PC-3 (cell line): ENCODE results near the gene RIMS4. TPM values are rescaled to one million over a fixed set of nuclear protein-coding genes. Genes with fewer than 3 reads are reported as not detected.

Source experiments
- ATAC-seq: fragments of 200-7000 bp; cut with Tn5 transposase; 2 replicates; pipeline ENCODE4 v1.9.1; 2020; ENCODE audit warnings: mild to moderate bottlenecking, moderate library complexity
- BruUV-seq: library from RNA; stranded (reverse); fragments of 400-500 nt; replicated peaks from 2 replicates; lab custom pipeline; 2021; lab: Mats Ljungman, UMichigan
- CTCF ChIA-PET: fragments of 300-600 bp; sonication (Branson Sonifier 250); formaldehyde crosslinking; loops from one replicate; lab custom pipeline; 2022; ENCODE audit warnings: antibody characterized with exemption; lab: Charles Lee
- POLR2A ChIA-PET: fragments of 300-600 bp; sonication (Branson Sonifier 250); formaldehyde crosslinking; loops from one replicate; lab custom pipeline; 2022; ENCODE audit warnings: antibody characterized with exemption; ENCODE audit not compliant: unreplicated experiment; lab: Charles Lee
- DNase-seq: peaks from one replicate; pipeline ENCODE4 v3.0.0-alpha.2; 2015
- H2AFZ ChIP-seq: fragments of 300-600 bp; sonication (generic); 2 replicates; pipeline ENCODE4 v1.6.0; 2016; ENCODE audit warnings: antibody characterized with exemption, low read length
- H3F3A ChIP-seq: fragments of 300-600 bp; sonication (generic); one replicate; pipeline ENCODE4 v1.6.0; 2017; ENCODE audit warnings: antibody characterized with exemption, low read length, control low read depth, mild to moderate bottlenecking; ENCODE audit not compliant: unreplicated experiment
- H3K27ac ChIP-seq: fragments of 300-600 bp; sonication (generic); 2 replicates; pipeline ENCODE4 v1.5.1; 2016; ENCODE audit warnings: mild to moderate bottlenecking, low read length
- H3K27me3 ChIP-seq: fragments of 300-600 bp; sonication (generic); 2 replicates; pipeline ENCODE4 v1.6.1; 2016; ENCODE audit warnings: low read length, mixed read lengths
- H3K36me3 ChIP-seq: fragments of 300-600 bp; sonication (generic); 2 replicates; pipeline ENCODE4 v1.6.1; 2016; ENCODE audit warnings: low read depth, mixed run types, low read length, mixed read lengths
- H3K4me1 ChIP-seq: fragments of 300-600 bp; sonication (generic); 2 replicates; pipeline ENCODE4 v1.5.1; 2016; ENCODE audit warnings: low read length; ENCODE audit not compliant: insufficient read depth
- H3K4me2 ChIP-seq: fragments of 300-600 bp; sonication (generic); 2 replicates; pipeline ENCODE4 v1.6.0; 2016; ENCODE audit warnings: low read length
- H3K4me3 ChIP-seq: fragments of 300-600 bp; sonication (generic); 2 replicates; pipeline ENCODE4 v1.5.1; 2016; ENCODE audit warnings: mild to moderate bottlenecking, low read length, mixed read lengths
- H3K79me2 ChIP-seq: fragments of 300-600 bp; sonication (generic); 2 replicates; pipeline ENCODE4 v1.6.1; 2017; ENCODE audit warnings: low read length, mixed read lengths
- H3K9ac ChIP-seq: fragments of 300-600 bp; sonication (generic); 2 replicates; pipeline ENCODE4 v1.6.0; 2016; ENCODE audit warnings: mild to moderate bottlenecking, low read length
- H3K9me2 ChIP-seq: fragments of 300-600 bp; sonication (generic); replicated peaks from 2 replicates; pipeline ENCODE4 v1.6.1; 2016; ENCODE audit warnings: mixed run types, low read length, mixed read lengths
- H3K9me3 ChIP-seq: fragments of 300-600 bp; sonication (generic); 2 replicates; pipeline ENCODE4 v1.6.1; 2016; ENCODE audit warnings: low read length, mixed read lengths
- H4K20me1 ChIP-seq: fragments of 300-600 bp; sonication (generic); 2 replicates; pipeline ENCODE4 v1.6.1; 2016; ENCODE audit warnings: low read length, mixed read lengths
- EZH2 ChIP-seq: fragments of 300-600 bp; sonication (generic); IDR thresholded peaks from one replicate; pipeline ENCODE4 v1.6.1; 2017; ENCODE audit warnings: antibody characterized with exemption, mild to moderate bottlenecking, low read length; ENCODE audit not compliant: unreplicated experiment
- EZH2phosphoT487 ChIP-seq: fragments of 300-600 bp; sonication (generic); IDR thresholded peaks from 2 replicates; pipeline ENCODE4 v1.6.1; 2018; ENCODE audit warnings: mild to moderate bottlenecking, antibody characterized with exemption, low read length, borderline replicate concordance
- intact Hi-C: fragments of 100-400 bp; cut with micrococcal nuclease; formaldehyde crosslinking; loops from 2 replicates; pipeline ENCODE4 v1.9.0; 2023
- total RNA-seq: library from RNA; depleted of rRNA; stranded (reverse); fragments of >200 nt; gene quantifications from 2 replicates; pipeline ENCODE4 v1.2.3, GENCODE V29; 2014
- TF ChIP-seq, protein P1 (sequence below): fragments of 300-600 bp; sonication (generic); conservative IDR thresholded peaks from 2 replicates; pipeline ENCODE4 v1.5.1; 2017; ENCODE audit warnings: antibody characterized with exemption, low read depth, mild to moderate bottlenecking, low read length

The RIMS4 gene
- total RNA-seq, 1 experiment from 2014 or later: 0.04 TPM

DNA sequence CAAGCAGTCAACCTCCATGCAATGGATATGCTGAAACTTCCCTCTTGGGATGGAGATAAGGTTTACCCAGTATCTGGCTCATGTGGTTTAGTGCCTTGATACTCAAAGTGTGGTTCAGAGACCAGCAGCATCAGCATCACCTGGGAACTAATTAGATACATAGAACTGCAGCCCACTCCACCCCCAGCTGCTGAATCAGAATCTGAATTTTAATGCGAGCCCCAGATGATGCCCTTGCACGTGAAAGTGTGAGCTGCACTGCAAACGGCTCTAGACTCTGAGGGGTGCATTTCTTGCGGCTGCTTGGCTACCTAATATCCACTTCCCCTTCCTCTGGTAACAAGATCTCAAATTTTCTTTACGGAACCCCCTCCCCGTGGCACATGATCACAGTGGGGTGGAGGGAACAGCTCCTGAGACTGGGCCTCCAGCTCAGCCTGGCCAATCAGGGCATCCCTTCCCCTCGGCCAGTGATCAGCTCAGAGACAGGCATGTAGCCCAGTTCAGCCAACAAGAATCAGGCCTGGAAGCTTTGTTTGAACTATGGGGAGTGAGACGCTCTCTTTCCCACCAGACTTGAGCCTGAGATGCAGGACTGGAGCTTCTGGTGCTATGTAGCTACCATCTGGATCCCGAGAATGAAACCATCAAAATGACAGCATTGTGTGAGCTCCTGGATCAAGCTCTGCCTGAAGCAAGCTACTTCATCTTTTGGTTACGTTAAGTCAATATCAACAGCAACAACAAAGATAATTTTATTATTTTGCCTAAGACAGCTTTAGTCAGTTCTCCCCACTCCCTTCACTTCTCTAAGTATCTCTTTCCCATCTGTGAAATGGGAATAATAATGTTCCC is 51.9 kb downstream of the RIMS4 start:
- no TSS peak for BruUV-seq
- H3K9me3 ChIP-seq: no peaks in the 10 kb centered on the region
- ATAC-seq: no peak

DNA sequence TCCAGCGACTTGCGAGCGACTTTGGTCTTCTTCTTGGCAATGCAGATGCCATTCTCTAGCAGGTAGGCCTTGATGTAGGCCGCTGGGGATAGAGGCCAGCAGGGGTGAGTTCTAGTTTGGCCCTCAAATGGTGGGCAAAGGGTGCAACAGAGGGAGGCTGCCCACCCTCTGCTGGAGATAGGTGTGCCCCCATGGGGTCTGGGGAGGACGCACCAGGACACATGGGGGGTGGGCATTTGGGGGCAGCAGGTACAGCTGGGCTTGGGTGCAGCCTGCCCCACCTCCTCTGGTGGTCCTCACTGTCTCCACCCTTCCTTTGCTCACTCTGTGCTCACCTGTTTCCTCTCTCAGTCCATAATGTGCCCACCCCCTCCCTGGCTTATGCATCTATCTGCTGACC is 53.4 kb downstream of the RIMS4 start:
- Histone ChIP-seq H4K20me1 (no peaks in the 10 kb centered on the region), H3K27me3 (peaks cover 23% of the 10 kb centered on the region), H3K79me2 (no peaks in the 10 kb centered on the region), H3F3A (no peaks in the 10 kb centered on the region), H3K9me2 (no peaks in the 10 kb centered on the region), H3K9ac (no peak overlapping the region), H3K36me3 (no peaks in the 10 kb centered on the region), H3K4me2 (no peak overlapping the region), H3K4me3 (no peak overlapping the region), H3K9me3 (no peaks in the 10 kb centered on the region), H2AFZ (no peak overlapping the region), H3K4me1 (no peaks in the 10 kb centered on the region), H3K27ac (no peak overlapping the region)
- TF ChIP-seq, protein P1, sequence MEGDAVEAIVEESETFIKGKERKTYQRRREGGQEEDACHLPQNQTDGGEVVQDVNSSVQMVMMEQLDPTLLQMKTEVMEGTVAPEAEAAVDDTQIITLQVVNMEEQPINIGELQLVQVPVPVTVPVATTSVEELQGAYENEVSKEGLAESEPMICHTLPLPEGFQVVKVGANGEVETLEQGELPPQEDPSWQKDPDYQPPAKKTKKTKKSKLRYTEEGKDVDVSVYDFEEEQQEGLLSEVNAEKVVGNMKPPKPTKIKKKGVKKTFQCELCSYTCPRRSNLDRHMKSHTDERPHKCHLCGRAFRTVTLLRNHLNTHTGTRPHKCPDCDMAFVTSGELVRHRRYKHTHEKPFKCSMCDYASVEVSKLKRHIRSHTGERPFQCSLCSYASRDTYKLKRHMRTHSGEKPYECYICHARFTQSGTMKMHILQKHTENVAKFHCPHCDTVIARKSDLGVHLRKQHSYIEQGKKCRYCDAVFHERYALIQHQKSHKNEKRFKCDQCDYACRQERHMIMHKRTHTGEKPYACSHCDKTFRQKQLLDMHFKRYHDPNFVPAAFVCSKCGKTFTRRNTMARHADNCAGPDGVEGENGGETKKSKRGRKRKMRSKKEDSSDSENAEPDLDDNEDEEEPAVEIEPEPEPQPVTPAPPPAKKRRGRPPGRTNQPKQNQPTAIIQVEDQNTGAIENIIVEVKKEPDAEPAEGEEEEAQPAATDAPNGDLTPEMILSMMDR: no peak
- no peak for TF ChIP-seq EZH2
- no peak for TF ChIP-seq EZH2phosphoT487
- ATAC-seq (no peak), DNase-seq (no peak)
- intact Hi-C loops: no loop called here
- ChIA-PET CTCF (no interaction called here), POLR2A (no interaction called here)
- BruUV-seq: no TSS peak

More for the DNA sequence above, 51.9 kb downstream of the RIMS4 start:
- Histone ChIP-seq H3K9me2 (no peaks in the 10 kb centered on the region), H4K20me1 (no peaks in the 10 kb centered on the region), H3K27me3 (peaks cover 23% of the 10 kb centered on the region), H2AFZ (no peak overlapping the region), H3K4me1 (no peaks in the 10 kb centered on the region), H3K4me3 (no peak overlapping the region), H3K27ac (no peak overlapping the region), H3K36me3 (no peaks in the 10 kb centered on the region), H3K9ac (no peak overlapping the region), H3F3A (no peaks in the 10 kb centered on the region), H3K79me2 (no peaks in the 10 kb centered on the region), H3K4me2 (no peak overlapping the region)
- TF ChIP-seq, protein P1: no peak
- no peak for TF ChIP-seq EZH2phosphoT487
- no peak for TF ChIP-seq EZH2
- ChIA-PET POLR2A (no interaction called here), CTCF (no interaction called here)
- DNase-seq: no peak
- intact Hi-C loops: no loop called here

DNA sequence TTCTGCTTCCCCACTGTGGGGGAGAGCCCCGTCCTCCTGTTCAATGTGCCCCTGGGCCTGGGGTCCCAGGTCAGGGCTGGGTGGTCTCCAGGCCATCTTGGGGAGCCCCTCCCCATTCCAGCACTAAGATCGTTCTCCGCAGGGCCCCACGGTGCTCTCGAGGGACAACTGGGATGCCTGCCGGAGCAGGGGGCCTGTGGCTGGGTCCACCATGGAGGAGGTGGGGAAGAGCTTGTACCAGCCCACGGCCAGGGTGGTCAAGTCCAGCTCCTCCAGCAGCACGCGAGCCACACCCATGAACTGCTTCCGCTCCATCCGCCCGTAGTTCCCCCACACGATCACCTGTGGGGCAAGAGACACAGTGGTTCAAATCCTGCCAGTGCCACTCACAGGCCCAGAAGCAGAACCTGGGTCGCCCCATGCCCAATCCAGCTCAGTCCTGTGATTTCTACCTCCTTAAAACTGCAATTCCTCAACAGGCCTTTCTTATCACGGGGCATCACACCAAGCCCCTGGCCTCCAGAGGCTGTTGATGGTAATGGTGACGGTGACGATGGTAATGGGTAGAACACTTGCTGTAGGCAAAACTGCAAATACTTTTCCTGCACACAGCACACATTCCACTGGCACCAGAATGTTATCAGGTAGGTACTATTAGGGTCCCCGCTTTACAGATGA is 54.2 kb downstream of the RIMS4 start:
- no peak overlapping the region for H3K27ac ChIP-seq
- H3K4me1 ChIP-seq: no peaks in the 10 kb centered on the region
- no peaks in the 10 kb centered on the region for H3F3A ChIP-seq
- POLR2A ChIA-PET: no interaction called here
- ATAC-seq (no peak), DNase-seq (no peak)
- H3K9me3 ChIP-seq: no peaks in the 10 kb centered on the region
- H3K27me3 ChIP-seq: peaks cover 23% of the 10 kb centered on the region
- no peaks in the 10 kb centered on the region for H3K9me2 ChIP-seq
- H3K36me3 ChIP-seq: no peaks in the 10 kb centered on the region
- no peaks in the 10 kb centered on the region for H3K79me2 ChIP-seq
- H3K4me2 ChIP-seq: no peak overlapping the region
- intact Hi-C loops: no loop called here
- CTCF ChIA-PET: no interaction called here
- no peaks in the 10 kb centered on the region for H4K20me1 ChIP-seq
- BruUV-seq: no TSS peak
- H3K4me3 ChIP-seq: no peak overlapping the region
- no peak overlapping the region for H3K9ac ChIP-seq
- H2AFZ ChIP-seq: no peak overlapping the region
- TF ChIP-seq EZH2phosphoT487 (no peak), EZH2 (no peak)
- TF ChIP-seq, protein P1: no peak
